Rectal smooth muscle tissue (tissue), 1 donor: ENCODE results near the gene APLP1.
"Not testable (repeated sequence)": the region's sequence is repeated elsewhere in the genome, so short reads cannot be mapped to it uniquely, and the experiment has no call there.

Source experiments
- H3K27ac ChIP-seq: one replicate; pipeline ENCODE4 v1.7.0; 2013; ENCODE audit warnings: low read depth, low read length, inconsistent platforms
- H3K27me3 ChIP-seq: one replicate; pipeline ENCODE4 v1.7.0; 2013; ENCODE audit warnings: low read length; ENCODE audit not compliant: control insufficient read depth, insufficient read depth
- H3K36me3 ChIP-seq: one replicate; pipeline ENCODE4 v1.7.0; 2013; ENCODE audit warnings: low read length; ENCODE audit not compliant: control insufficient read depth, insufficient read depth
- H3K4me1 ChIP-seq: one replicate; pipeline ENCODE4 v1.7.0; 2013; ENCODE audit warnings: low read length; ENCODE audit not compliant: control insufficient read depth, insufficient read depth
- H3K4me3 ChIP-seq: one replicate; pipeline ENCODE4 v1.7.0; 2013; ENCODE audit warnings: low read length
- H3K9ac ChIP-seq: one replicate; pipeline ENCODE4 v1.7.0; 2013; ENCODE audit warnings: low read length

Gene APLP1

GRCh38 chr19:35904311-35905068, 36.1 kb downstream of the APLP1 start:
- Histone ChIP-seq H3K9ac (no peak overlapping the region), H3K4me3 (no peak overlapping the region)

DNA sequence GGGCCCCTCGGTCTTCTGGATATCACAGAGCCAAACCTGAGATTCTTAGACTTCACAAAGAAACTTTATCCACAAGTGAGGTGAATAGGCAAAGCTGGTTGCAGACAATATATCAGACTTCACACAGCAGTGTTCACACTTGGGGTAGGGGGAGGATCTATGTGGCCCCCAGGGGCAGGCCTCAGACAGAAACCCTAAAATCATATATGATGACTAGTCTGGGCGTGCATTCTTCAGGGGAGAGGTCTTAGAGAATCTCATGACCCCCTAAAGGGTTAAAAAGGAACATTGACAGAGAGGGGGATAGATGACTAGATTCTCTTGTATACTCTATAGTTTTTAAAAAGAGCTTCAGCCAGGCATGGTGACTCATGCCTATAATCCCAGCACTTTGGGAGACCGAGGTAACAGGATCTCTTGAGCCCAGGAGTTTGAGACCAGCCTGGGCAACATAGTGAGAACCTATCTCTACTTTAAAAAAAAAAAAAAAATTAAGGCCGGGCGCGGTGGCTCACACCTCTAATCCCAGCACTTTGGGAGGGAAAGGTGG, 36.9 kb downstream of the APLP1 start:
- H3K27me3 ChIP-seq: no peaks in the 10 kb centered on the region
- no peak overlapping the region for H3K9ac ChIP-seq
- no peak overlapping the region for H3K27ac ChIP-seq
- no peak overlapping the region for H3K4me3 ChIP-seq
- no peaks in the 10 kb centered on the region for H3K36me3 ChIP-seq
- H3K4me1 ChIP-seq: no peaks in the 10 kb centered on the region

More at GRCh38 chr19:35904311-35905068, 36.1 kb downstream of the APLP1 start:
- no peaks in the 10 kb centered on the region for H3K4me1 ChIP-seq
- no peaks in the 10 kb centered on the region for H3K36me3 ChIP-seq
- no peak overlapping the region for H3K27ac ChIP-seq
- no peaks in the 10 kb centered on the region for H3K27me3 ChIP-seq

GRCh38 chr19:35907377-35907745, 39.0 kb downstream of the APLP1 start:
- Histone ChIP-seq H3K4me1 (no peaks in the 10 kb centered on the region), H3K27me3 (no peaks in the 10 kb centered on the region), H3K27ac (peak overlapping the region; percentile 28), H3K36me3 (no peaks in the 10 kb centered on the region), H3K4me3 (peak overlapping the region; percentile 32), H3K9ac (no peak overlapping the region)

- peak within 1 kb of the TSS; percentile 32 for H3K4me3 ChIP-seq
- no peak within 1 kb of the TSS for H3K9ac ChIP-seq
- H3K36me3 ChIP-seq: no peaks in the 10 kb centered on the region
- no peaks in the 10 kb centered on the region for H3K4me1 ChIP-seq
- no peaks in the 10 kb centered on the region for H3K27me3 ChIP-seq
- peak within 1 kb of the TSS; percentile 28 for H3K27ac ChIP-seq
Measured at GRCh38 chr19:35908010-35908441, 39.7 kb downstream of the APLP1 start, which contains the start of gene TYROBP. TSS of gene TYROBP (minus strand) at chr19:35908295. CDS start at chr19:35908228, 67 bp downstream.

DNA sequence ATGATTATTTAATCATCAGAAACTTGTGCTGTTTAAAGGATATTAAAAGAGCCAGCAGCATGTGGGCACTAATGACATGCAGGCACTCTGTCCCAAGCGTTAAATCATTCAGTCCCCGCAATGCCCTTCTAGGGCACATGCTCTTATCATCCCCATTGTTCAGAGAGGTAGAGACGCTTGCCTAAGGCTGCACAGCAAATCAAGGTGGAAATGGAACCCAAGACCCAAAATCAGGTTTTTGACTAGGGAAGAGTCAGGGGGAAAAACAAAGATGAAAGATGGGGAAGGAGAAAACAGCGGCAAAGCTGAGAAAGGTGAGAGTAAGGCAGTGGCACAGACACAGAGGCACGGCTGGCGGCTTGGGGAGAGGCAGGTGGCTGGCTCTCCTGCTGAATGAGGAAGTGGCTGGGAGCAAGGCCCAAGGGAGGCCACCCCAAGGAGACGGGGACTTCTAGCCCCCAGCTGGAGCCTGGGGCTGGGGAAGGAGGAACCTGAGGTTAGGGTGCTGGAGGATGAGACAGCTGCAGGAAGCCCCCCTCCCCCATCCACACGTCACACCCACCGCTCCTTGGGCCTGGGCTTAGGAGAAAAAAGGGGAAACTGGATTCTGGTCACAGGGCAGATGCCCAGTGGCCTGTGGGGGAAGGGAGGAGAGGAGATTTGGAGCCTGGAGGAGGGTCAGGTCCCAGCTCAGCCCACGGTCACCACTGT, 40.8 kb downstream of the APLP1 start:
- Histone ChIP-seq H3K9ac (peak overlapping the region; percentile 30), H3K27me3 (no peaks in the 10 kb centered on the region), H3K36me3 (no peaks in the 10 kb centered on the region), H3K4me3 (no peak overlapping the region), H3K4me1 (no peaks in the 10 kb centered on the region), H3K27ac (peak overlapping the region; percentile 14)

DNA sequence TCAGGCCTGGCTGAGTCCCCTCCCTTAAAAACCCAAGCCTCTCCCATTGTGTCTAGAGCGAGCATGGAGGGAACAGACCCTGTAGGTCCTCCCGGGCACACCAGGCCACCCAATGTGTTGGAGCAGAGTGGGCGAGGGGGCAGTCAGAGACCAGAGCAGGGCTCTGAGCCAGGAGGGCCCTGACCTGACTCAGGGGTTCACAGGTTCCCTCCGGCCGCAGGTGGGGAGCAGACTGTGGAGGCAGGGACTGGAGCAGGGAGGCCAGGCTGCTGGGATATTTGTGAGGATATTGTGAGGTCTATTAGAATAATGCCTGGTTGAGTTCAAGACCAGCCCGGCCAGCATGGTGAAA, 41.3 kb downstream of the APLP1 start:
- Histone ChIP-seq H3K4me1 (no peaks in the 10 kb centered on the region), H3K36me3 (no peaks in the 10 kb centered on the region), H3K27ac (peak overlapping the region; percentile 48), H3K4me3 (no peak overlapping the region), H3K27me3 (no peaks in the 10 kb centered on the region), H3K9ac (peak overlapping the region; percentile 30)

GRCh38 chr19:35910355-35910754, 42.0 kb downstream of the APLP1 start:
- not testable (repeated sequence) for H3K9ac ChIP-seq, H3K27ac ChIP-seq, H3K27me3 ChIP-seq, H3K4me3 ChIP-seq, H3K36me3 ChIP-seq, H3K4me1 ChIP-seq

GRCh38 chr19:35911173-35911572, 42.8 kb downstream of the APLP1 start:
- H3K9ac ChIP-seq: no peak overlapping the region

GRCh38 chr19:35911790-35912189, 43.4 kb downstream of the APLP1 start:
- Histone ChIP-seq H3K27ac (no peak overlapping the region), H3K9ac (no peak overlapping the region), H3K27me3 (no peaks in the 10 kb centered on the region), H3K4me1 (no peaks in the 10 kb centered on the region), H3K36me3 (no peaks in the 10 kb centered on the region), H3K4me3 (no peak overlapping the region)

More at GRCh38 chr19:35911173-35911572, 42.8 kb downstream of the APLP1 start:
- Histone ChIP-seq H3K4me3 (no peak overlapping the region), H3K36me3 (no peaks in the 10 kb centered on the region), H3K27ac (no peak overlapping the region), H3K27me3 (no peaks in the 10 kb centered on the region), H3K4me1 (no peaks in the 10 kb centered on the region)

DNA sequence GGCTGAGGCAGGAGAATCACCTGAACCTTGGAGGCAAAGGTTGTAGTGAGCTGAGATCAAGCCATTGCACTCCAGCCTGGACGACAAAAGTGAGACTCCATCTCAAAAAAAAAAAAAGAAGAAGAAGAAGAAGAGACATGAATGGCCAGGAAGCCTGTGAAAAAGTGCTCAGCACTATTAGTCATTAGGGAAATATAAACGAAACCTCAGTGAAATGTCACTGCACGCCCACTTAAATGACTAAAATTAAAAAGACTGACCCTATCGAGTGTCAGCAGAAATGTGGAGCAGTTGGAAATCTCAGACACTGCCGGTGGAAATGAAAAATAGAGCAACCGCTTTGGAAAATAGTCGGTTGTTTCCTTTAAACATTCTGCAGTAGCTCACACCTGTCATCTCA, 45.2 kb downstream of the APLP1 start:
- no peak overlapping the region for H3K4me3 ChIP-seq
- no peaks in the 10 kb centered on the region for H3K36me3 ChIP-seq
- no peaks in the 10 kb centered on the region for H3K4me1 ChIP-seq
- H3K9ac ChIP-seq: no peak overlapping the region
- no peaks in the 10 kb centered on the region for H3K27me3 ChIP-seq
- no peak overlapping the region for H3K27ac ChIP-seq

- H3K27me3 ChIP-seq: no peaks in the 10 kb centered on the region
Measured at GRCh38 chr19:35915443-35915842, 47.1 kb downstream of the APLP1 start.

DNA sequence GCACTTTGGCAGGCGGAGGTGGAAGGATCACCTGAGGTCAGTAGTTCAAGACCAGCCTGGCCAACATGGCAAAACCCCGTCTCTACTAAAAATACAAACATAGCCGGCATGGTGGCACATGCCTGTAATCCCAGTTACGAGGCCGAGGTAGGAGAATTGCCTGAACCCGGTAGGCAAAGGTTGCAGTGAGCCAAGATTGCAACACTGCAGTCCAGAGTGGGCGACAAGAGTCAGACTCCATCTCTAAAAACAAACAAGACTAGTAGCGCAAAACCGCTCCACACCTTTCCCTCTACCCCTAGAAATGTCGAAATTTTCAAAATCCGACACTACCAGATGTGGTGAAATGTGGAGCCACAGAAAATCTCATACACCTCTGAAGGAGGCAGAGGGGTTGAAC, 50.9 kb downstream of the APLP1 start:
- no peaks in the 10 kb centered on the region for H3K27me3 ChIP-seq
- H3K4me1 ChIP-seq: no peaks in the 10 kb centered on the region
- H3K36me3 ChIP-seq: no peaks in the 10 kb centered on the region
- no peak overlapping the region for H3K9ac ChIP-seq
- no peak overlapping the region for H3K4me3 ChIP-seq
- H3K27ac ChIP-seq: no peak overlapping the region

More at GRCh38 chr19:35915443-35915842, 47.1 kb downstream of the APLP1 start:
- no peaks in the 10 kb centered on the region for H3K36me3 ChIP-seq
- no peak overlapping the region for H3K9ac ChIP-seq
- no peak overlapping the region for H3K27ac ChIP-seq
- H3K4me1 ChIP-seq: no peaks in the 10 kb centered on the region
- H3K4me3 ChIP-seq: no peak overlapping the region
